Stimulated activated CD4-positive, alpha-beta T cell treated with anti-CD3 and anti-CD28 coated beads, Interleukin-12 subunit alpha, Interleukin-12 subunit beta, amount 100 ng/mL, for 48 hours (primary cell): ENCODE measurements around the gene CCNYL1.
"Not testable (repeated sequence)": the region's sequence is repeated elsewhere in the genome, so short reads cannot be mapped to it uniquely, and the experiment has no call there.

ENCODE experiments used
- DNase-seq, 3 donors: peaks; one replicate each; pipeline ENCODE4 v3.0.0-alpha.2; 2020; ENCODE audit warnings: low read depth in 2 of 3, low spot score in 1 of 3

CCNYL1 gene

DNA sequence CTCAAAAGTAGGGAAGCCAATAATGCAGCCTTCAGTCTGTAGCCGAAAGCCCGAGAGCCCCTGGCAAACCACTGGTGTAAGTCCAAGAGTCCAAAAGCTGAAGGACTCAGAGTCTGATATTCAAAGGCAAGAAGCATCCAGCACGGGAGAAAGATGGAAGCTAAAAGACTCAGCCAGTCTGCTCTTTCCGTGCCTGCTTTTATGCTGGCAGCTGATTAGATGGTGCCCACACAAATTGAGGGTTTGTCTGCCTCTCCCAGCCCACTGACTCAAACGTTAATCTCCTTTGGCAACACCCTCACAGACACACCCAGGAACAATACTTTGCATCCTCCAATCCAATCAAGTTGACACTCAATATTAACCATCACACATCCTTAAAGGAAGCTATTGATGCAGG lies 14.5 kb upstream of the CCNYL1 start:
- not testable (repeated sequence) for DNase-seq

DNA sequence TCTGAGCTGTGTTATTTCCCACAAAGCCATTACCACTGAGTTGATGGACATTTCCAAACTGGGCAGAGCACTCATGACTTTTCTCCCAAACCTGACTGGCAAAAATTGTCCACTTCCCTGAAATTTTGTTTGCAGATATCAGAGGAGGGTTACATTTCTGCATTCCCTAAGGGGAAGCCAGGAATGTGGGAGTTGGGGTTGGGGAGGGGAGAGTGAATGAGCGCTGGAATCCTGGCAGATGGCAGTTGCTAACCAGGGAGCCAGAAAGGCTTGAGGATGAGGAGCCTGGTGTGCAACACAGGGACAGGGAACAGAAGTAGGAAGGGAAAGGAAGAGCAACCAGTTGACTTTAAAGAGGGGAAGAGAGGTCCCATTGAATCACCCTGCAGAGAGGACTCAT lies 14.0 kb upstream of the CCNYL1 start:
- no peak for DNase-seq

DNA sequence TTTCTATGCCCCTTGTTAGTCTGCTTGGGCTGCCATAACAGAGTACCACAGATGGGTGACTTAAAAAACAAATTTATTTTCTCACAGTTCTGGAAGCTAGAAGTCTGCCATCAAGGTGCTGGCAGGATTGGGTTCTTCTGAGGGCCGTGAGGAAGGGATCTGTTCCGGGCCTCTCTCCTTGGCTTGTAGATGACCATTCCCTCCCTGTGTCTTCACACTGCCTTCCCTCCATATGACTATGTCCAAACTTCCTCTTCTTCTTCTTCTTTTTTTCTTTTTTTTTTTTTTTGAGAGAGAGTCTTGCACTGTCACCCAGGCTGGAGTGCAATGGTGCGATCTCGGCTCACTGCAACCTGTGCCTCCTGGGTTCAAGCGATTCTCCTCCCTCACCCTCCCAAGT lies 13.1 kb upstream of the CCNYL1 start:
- no peak for DNase-seq

DNA sequence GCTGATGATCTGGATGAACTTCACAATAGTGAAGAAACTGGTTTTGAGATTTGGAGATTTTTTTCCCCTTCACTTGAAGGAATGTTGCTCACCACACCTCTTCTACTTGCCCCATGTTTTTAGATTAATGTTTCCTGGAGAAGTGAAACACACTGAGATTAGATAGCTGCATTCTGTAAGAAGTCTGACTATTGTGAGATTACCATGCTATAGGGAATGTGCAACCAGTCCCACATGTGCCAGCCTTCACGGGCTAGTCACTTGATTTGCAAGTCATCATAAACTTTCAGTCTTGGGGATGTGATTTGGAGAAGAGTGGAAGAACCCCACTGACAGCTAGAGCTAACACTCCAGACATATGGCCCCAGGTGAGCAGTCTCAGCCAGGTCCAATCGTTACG lies 7.4 kb upstream of the CCNYL1 start:
- DNase-seq = no peak

DNA sequence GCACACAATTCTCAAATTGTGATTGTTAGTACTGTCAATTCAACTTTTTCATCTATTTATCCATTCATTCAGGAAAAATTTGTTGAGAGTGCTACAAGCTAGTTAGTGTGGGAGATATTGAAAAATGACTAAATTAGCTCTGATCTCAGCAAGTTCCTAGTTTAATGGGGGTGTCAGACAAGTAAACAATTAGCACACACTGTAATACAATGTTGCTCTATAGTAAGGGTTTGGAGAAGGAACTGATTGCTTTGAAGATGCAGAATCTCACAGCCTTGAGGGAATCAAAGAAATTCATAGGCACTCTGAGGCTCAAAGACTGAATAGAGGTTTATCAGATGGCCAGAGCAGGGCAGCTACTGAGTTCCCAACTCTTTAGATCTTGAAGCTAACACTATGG lies 6.8 kb upstream of the CCNYL1 start:
- no peak for DNase-seq

DNA sequence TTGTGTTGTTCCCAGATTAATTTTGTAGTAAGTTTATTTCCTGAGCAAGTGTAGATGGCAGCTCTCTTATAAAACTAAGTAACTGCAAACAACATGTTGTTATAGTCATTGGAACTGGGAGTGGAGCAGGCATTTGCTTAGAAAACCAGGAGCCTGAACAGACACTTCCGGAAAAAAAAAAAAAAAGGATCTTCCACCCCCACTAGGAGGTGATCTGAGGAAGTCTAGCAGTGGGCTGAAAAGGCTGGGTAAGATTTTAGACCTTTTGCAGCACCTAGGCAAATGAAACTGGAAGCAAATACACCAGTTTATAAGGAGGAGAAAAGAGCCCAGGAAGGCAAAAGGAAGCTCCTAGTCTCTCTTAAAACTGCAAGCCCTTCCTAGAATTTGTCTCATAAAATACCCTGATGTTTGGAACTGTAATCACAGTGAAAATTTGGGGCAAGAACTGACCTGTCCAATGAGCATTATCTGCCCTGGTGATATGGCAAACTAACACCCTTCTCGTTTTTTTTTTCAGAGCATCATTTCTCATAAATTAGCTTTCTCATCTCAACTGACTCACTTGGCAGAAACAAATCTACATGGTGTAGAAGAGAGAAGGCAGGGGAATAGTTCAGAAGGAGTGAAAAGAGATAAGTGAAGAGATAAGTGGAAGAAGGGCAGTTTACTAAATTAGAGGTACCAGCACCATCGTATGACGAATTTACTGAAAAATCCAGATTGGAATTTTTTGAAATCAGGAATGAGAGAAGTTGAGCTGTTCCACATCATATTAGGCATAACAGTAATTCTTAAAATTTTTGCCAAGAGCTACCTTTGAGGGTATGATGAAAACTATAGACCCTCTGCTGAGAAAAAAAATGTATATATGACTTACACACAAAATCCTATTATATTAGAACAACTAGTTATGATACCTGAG lies 4.2 kb upstream of the CCNYL1 start:
- no peak for DNase-seq

DNA sequence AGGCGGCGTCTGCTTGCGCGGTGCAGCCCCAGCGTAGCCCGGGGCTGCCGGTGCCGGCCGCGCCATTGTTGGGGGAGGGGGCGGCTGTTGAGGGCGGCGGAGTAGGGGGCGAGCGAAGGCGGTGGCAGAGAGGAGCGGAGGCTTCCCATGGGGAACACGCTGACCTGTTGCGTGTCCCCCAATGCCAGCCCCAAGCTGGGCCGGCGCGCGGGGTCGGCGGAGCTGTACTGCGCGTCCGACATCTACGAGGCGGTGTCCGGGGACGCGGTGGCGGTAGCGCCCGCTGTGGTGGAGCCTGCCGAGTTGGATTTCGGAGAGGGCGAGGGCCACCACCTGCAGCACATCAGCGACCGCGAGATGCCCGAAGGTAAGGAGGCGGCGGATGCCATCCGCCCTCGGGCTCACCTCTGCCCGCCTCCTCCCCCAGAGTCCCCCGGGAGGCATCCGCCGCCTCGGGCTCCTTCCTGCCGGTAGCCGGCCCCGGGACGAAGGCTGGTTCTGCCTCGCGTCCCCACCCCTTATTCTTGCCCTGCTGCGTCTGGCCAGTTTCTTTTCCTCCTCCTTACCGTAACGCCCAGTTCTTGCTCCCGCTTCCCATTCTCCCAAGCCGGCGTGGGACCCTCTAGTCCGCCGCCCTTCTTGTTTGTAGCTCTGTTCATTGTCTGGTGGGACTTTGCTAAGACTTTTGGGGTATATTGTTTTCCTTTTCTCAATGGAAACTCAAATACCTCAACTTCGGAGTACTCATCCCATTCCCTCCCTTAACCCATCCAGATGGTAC lies 500 bp downstream of the CCNYL1 start:
- peak in 2 of 3 donors; percentile 7 to 34 for DNase-seq

DNA sequence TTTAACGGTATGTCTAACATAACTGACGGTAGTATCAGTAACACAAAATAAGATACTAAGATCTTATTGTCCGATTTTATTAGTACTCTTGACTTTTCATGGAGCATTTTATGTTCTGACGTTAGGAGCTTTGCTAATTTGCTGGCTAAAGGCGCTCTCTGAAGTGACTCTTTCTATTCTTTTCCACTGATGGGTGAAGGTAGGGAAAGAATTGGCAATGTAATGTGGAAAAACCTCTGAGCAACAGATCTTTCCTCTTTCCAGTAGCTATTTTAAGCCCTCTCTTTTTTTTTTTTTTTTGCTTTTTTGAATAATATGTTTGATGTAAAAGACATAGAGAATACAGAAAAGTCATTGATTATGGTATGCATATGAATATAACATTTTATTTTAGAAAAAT lies 4.6 kb downstream of the CCNYL1 start:
- DNase-seq = no peak

DNA sequence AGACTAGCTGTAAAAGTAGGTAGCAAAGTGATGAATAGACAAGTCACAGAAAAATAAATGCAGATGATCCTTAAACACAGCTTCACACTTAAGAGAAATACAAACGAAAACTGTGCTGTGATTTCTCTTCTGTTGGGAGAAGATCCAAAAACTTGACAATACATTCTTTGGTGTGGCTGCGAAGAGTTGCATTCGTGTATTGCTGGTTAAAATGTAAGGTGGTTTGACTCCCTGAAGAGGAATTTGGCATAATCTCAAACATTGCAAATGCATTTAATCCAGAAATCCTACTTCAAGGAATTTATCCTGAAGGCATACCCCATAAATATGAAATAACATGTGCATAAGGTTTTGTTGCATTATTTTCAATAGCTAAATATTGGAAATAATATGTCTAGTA lies 7.1 kb downstream of the CCNYL1 start:
- no peak for DNase-seq

DNA sequence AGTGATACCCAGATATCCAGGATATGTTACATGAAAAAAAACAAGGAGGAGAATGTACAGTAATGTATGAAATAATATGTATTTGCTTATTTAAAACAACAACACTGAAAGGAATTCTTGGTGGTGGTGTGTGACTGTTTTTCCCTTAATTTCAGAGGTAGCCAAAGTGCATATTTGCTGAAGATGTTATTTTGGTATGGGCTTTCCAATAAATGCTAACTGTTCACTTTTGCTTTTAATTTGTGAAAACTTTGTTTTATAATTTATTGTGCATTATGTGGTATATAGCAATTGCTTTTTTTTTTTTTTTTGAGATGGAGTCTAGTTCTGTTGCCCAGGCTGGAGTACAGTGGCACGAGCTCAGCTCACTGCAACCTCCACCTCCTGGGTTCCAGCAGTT lies 7.6 kb downstream of the CCNYL1 start:
- no peak for DNase-seq

DNA sequence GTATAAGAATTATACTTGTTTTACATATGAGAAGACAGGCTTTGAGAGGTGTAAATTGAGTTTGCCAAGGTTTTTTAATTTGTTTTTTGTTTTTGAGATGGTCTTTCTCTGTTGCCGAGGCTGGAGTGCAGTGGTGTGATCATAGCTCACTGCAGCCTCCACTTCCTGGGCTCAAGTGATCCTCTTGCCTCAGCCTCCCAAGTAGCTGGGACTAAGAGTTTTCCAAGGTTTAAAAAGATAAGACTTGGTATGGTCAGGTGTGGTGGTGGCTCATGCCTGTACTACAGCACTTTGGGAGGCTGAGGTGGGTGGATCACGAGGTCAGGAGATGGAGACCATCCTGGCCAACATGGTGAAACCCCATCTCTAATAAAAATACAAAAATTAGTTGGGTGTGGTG lies 8.2 kb downstream of the CCNYL1 start:
- DNase-seq = not testable (repeated sequence)

DNA sequence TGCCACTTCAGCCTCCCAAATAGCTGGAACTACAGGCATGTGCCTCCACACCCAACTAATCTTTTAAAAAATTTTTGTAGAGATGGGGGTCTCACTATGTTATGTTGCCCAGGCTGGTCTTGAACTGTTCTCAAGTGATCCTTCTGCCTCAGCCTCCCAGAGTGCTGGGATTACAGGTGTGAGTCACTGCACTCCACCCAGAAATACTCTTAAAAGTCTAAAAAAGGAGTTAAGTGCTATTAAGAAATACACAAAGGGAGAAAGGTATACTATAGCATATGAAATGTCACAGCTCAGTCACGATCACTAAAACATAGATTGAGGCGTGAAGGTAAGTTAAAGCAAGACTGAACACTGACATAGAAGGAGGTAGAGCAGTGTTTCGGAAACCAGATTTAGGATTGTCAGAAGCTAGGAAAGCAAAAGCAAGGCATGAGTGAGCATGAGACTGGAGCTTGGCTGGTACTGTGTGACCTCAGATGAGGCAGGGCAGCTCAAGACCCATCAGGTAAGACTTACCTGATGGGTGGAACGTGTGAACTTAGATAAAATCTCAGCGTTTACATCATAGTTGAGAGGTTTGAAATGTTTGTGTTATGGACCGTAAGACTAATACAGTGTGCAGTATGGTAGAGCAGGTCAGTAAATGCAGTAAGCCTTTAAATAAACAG lies 9.2 kb downstream of the CCNYL1 start:
- no peak for DNase-seq

DNA sequence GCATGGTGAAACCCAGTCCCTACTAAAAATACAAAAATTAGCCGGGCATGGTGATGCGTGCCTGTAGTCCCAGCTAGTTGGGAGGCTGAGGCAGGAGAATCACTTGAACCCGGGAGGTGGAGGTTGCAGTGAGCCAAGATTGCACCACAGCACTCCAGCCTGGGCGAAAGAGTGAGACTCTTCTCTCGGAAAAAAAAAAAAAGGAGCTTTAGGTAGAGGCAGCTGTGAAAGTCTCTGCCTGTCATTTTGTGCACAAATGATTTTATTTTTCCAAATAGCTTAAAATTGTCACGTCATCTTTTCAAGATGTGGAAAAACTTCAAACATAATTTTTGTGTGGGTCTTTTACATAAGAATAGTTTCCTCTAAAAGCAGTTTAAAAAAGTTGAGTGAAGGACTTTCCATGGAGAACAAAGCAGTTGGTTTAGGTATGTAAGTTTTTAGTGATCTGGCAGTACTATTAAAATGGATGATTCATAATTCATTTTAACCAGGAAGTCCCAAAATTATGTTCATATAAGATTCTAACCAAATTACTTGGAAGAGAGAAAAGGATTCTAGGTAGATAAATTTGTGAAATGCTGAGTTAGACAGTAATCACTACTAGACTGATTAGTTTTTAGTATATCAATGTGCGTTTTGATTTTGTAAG lies 11.5 kb downstream of the CCNYL1 start:
- no peak for DNase-seq

DNA sequence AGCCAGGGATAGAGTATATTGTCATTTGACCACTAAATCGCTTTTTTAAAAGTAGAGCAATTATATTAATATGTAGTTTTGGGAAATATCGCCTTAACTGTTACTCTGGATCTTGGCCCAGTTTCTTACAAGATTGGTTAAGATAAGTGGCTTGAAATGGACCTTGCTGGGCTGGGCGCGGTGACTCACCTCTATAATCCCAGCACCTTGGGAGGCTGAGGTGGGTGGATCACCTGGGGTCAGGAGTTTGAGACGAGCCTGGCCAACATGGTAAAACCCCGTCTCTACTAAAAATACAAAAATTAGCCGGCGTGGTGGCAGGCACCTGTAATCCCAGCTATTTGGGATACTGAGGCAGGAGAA lies 12.0 kb downstream of the CCNYL1 start:
- DNase-seq = not testable (repeated sequence)

DNA sequence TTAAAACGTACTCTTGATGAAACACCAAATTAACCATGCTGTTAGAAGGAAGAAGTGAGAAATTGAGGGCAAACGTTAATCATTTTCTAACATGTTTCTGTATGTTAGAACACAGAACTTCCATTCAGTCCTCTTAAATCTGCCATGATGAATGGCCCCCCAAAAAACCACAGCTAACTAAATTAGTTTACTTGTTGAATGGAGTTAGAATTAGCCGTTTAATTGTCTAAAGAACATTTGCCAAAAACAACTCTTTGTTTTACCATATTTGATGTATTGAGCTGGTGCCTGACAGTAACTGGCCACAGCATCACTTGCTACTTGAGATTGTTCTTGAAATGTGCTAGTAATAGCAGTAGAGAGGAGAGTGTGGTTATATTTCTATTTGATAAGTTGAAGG lies 12.7 kb downstream of the CCNYL1 start:
- DNase-seq = no peak

DNA sequence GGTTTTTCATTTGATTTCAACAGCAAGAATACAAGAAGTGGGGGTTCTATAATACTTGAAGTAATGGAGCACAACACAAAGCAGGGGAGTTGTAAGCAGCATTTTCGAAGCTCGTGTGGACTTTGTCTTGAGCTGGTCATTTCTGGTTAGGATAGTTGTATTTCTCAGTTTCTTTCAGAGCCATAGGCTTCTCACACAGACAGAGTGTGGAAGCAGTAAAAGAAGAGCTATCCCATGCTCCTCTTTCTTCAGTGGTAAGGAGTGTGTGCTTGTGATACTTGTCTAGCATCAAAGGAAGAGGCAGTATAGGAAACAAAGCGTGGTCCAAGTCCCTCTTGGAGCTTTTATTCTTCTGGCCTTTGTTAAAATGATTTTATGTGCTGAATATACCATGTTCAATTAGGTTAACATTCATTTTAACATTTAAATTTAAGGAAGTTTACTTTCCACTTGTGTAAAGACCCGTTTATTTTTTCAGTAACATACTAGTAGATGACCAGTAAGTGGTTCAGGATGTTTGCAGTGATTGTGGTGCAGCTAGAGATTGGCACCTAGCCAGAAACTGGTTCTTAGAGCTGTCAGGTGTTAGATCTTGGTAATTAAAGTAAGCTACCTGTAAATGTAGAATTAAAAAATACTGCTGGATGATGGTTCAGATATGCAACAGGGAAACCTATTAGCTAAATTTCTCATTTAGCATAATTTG lies 14.6 kb downstream of the CCNYL1 start:
- DNase-seq = no peak

DNA sequence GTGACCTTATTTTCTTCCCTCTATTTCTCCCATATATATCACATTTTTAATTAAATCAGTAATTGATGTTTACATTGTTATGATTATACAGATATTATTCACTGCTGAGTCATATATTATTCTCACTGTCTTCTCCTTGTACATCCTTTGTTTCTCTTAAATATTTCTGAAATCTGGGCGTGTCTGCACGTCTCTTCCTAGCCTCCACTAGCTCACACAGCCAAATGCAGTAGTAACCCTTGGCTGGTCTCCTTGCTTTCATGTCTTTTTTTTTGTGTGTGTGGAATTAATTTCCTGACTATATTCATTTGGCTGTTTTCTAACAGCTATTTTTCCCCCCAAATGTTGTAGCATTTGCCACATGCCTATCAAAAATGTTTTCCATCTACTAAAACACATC lies 15.8 kb downstream of the CCNYL1 start:
- DNase-seq = no peak

DNA sequence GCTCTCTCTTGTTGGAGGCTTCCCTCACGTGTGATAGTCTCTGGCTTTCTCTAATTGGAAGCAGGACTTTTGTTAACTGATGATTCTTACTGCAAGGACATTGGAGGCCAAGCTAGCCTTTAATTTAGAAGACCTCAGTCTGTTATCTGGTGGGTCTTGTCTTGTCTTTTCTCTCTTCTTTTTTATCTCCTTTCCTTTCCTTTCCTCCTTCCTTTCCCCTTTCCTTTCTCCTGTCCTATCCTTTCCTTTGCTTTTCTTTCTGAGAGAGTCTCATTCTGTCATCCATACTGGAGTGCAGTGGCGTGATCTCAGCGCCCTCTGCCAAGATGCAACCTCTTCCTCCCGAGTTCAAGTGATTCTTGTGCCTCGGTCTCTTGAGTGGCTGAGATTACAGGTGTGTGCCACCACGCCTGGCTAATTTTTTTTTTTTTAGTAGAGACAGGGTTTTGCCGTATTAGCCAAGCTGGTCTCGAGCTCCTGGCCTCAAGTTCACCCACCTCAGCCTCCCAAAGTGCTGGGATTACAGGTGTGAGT lies 18.1 kb downstream of the CCNYL1 start:
- no peak for DNase-seq

DNA sequence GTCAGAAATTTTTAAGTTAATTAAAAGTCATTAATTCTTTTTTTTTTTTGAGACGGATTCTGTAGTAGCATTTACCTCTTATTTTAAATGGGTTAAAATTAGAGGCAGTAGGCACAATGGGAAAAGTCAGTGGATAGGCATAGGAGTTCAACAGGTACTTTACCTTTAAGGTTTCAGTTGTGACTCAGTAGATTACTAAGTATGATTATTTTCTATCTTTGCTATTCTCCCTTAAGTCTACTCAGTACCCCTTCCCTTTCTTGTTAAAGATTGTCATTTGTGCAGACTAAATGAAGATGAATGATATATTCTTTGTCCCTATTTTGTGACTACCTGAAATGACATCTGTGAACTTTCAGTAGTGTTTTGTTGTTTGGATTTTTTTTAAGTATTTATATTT lies 19.7 kb downstream of the CCNYL1 start:
- DNase-seq = no peak

DNA sequence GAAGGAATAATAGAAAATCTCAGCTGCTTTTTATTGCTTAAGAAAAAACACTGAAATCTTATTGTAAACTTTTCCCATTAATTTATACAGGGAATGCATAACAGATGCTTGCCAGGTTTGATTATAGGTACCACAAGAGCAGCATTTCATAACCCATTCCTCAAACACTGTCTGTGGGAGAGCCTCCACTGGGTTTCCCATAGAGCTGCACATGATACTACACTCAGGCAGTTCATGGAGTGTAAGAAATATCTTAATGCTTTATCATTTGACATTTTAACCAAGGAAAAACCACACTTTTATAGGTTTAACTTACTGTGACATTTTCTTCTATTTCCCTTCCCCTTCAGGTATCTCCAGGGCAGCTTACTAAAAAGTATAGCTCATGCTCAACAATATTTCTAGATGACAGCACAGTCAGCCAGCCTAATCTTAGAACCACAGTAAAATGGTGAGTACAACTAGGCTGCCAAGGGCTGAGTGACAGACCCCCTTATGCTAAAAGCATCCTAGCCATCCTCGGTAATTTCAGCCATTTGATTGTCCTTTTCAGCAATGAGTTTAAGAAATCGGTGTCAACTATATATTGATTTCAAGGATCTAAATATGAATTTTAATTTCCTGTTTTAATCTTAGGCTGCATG lies 22.3 kb downstream of the CCNYL1 start:
- DNase-seq = no peak
